Measurements from ENCODE around the gene MBLAC1. TPM values are rescaled to one million over a fixed set of nuclear protein-coding genes. Genes with fewer than 3 reads are reported as not detected.

Gene MBLAC1
- total and polyA plus RNA-seq, 2 of the 4 experiments (the other 2 are of a cell fraction): 0.72 to 1.4 TPM

Small RNAs within 50 kb of the gene (microRNA-seq; reads per million reads assigned to microRNA genes)
- gene MIR106B (ENCODE audit: insufficient read depth in 1 of 2, insufficient read length in 1 of 2, unreplicated experiment in 1 of 2): 1,820 to 9,724 reads per million in 2 experiments
- gene MIR25 (ENCODE audit: insufficient read depth in 1 of 2, insufficient read length in 1 of 2, unreplicated experiment in 1 of 2): 221 to 3,645 reads per million in 2 experiments
- not detected for gene MIR4658 (ENCODE audit: unreplicated experiment)
- gene MIR93 (ENCODE audit: insufficient read depth in 1 of 2, insufficient read length in 1 of 2, unreplicated experiment in 1 of 2): 1,754 to 40,429 reads per million in 2 experiments

Small RNAs within 50 kb of the gene (small RNA-seq; reads per million reads assigned to genes)
- 146 to 64,679 (median 19,769) reads per million in 5 experiments for gene MIR106B
- 26.3 to 31,501 (median 3,468) reads per million in 5 experiments for gene MIR25
- 401 to 57,385 (median 23,255) reads per million in 5 experiments for gene MIR93

Other genes with a start within 250 kb of the MBLAC1 start
- gene OR2AE1, start 249.9 kb upstream of the MBLAC1 start, total RNA-seq (2012; rRNA removed): 0.18 TPM in 1 of 2 replicates, not detected in the other
- 0.17 TPM in 1 of 2 replicates, not detected in the other for gene OR2AE1, start 249.9 kb upstream of the MBLAC1 start, polyA plus RNA-seq (2012; rRNA removed)
- gene TRIM4, start 207.4 kb upstream of the MBLAC1 start, total RNA-seq (2012; rRNA removed): 10.6 and 15.3 TPM in 2 replicates
- 11.5 and 13.4 TPM in 2 replicates for gene TRIM4, start 207.4 kb upstream of the MBLAC1 start, polyA plus RNA-seq (2012; rRNA removed)
- gene GJC3, start 197.3 kb upstream of the MBLAC1 start, total RNA-seq (2012; rRNA removed): not detected in 2 replicates
- not detected in 2 replicates for gene GJC3, start 197.3 kb upstream of the MBLAC1 start, polyA plus RNA-seq (2012; rRNA removed)
- gene AZGP1, start 150.9 kb upstream of the MBLAC1 start, total RNA-seq (2012; rRNA removed): not detected in 2 replicates
- gene AZGP1, start 150.9 kb upstream of the MBLAC1 start, polyA plus RNA-seq (2012; rRNA removed): not detected in 2 replicates
- 30.3 and 40.7 TPM in 2 replicates for gene ZKSCAN1, start 111.4 kb upstream of the MBLAC1 start, total RNA-seq (2012; rRNA removed)
- gene ZKSCAN1, start 111.4 kb upstream of the MBLAC1 start, polyA plus RNA-seq (2012; rRNA removed): 10.8 and 13.7 TPM in 2 replicates
- 13.1 and 13.3 TPM in 2 replicates for gene ZSCAN21, start 77.2 kb upstream of the MBLAC1 start, total RNA-seq (2012; rRNA removed)
- 10.8 and 11.5 TPM in 2 replicates for gene ZSCAN21, start 77.2 kb upstream of the MBLAC1 start, polyA plus RNA-seq (2012; rRNA removed)
- gene ZNF3, start 45.2 kb upstream of the MBLAC1 start, total RNA-seq (2012; rRNA removed): 30.8 and 33.1 TPM in 2 replicates
- 20.4 and 24.8 TPM in 2 replicates for gene ZNF3, start 45.2 kb upstream of the MBLAC1 start, polyA plus RNA-seq (2012; rRNA removed)
- gene COPS6, start 38.0 kb upstream of the MBLAC1 start, total RNA-seq (2012; rRNA removed): 158 and 185 TPM in 2 replicates
- gene COPS6, start 38.0 kb upstream of the MBLAC1 start, polyA plus RNA-seq (2012; rRNA removed): 303 and 325 TPM in 2 replicates
- gene MCM7, start 25.6 kb upstream of the MBLAC1 start, total RNA-seq (2012; rRNA removed): 130 and 137 TPM in 2 replicates
- gene MCM7, start 25.6 kb upstream of the MBLAC1 start, polyA plus RNA-seq (2012; rRNA removed): 104 and 119 TPM in 2 replicates
- 18.6 and 21.1 TPM in 2 replicates for gene AP4M1, start 25.3 kb upstream of the MBLAC1 start, total RNA-seq (2012; rRNA removed)
- 20.5 and 21.4 TPM in 2 replicates for gene AP4M1, start 25.3 kb upstream of the MBLAC1 start, polyA plus RNA-seq (2012; rRNA removed)
- gene TAF6, start 7.6 kb upstream of the MBLAC1 start, total RNA-seq (2012; rRNA removed): 11.3 and 14.4 TPM in 2 replicates
- 55.3 and 56.5 TPM in 2 replicates for gene TAF6, start 7.6 kb upstream of the MBLAC1 start, polyA plus RNA-seq (2012; rRNA removed)
- 13.3 and 20.0 TPM in 2 replicates for gene CNPY4, start 7.3 kb upstream of the MBLAC1 start, total RNA-seq (2012; rRNA removed)
- gene CNPY4, start 7.3 kb upstream of the MBLAC1 start, polyA plus RNA-seq (2012; rRNA removed): 18.1 and 21.9 TPM in 2 replicates
- 131 and 134 TPM in 2 replicates for gene LAMTOR4, start 22.0 kb downstream of the MBLAC1 start, total RNA-seq (2012; rRNA removed)
- 268 and 289 TPM in 2 replicates for gene LAMTOR4, start 22.0 kb downstream of the MBLAC1 start, polyA plus RNA-seq (2012; rRNA removed)
- 4.4 and 4.5 TPM in 2 replicates for gene TRAPPC14, start 31.8 kb downstream of the MBLAC1 start, total RNA-seq (2012; rRNA removed)
- 14.1 and 15.9 TPM in 2 replicates for gene TRAPPC14, start 31.8 kb downstream of the MBLAC1 start, polyA plus RNA-seq (2012; rRNA removed)
- gene GAL3ST4, start 41.6 kb downstream of the MBLAC1 start, total RNA-seq (2012; rRNA removed): 0.90 and 1.1 TPM in 2 replicates
- 7.3 and 8.5 TPM in 2 replicates for gene GAL3ST4, start 41.6 kb downstream of the MBLAC1 start, polyA plus RNA-seq (2012; rRNA removed)
- gene GPC2, start 50.4 kb downstream of the MBLAC1 start, total RNA-seq (2012; rRNA removed): 1.4 and 1.8 TPM in 2 replicates
- 5.7 and 6.0 TPM in 2 replicates for gene GPC2, start 50.4 kb downstream of the MBLAC1 start, polyA plus RNA-seq (2012; rRNA removed)
- 0.28 and 0.36 TPM in 2 replicates for gene STAG3, start 51.0 kb downstream of the MBLAC1 start, total RNA-seq (2012; rRNA removed)
- 0.47 and 0.65 TPM in 2 replicates for gene STAG3, start 51.0 kb downstream of the MBLAC1 start, polyA plus RNA-seq (2012; rRNA removed)
- gene PVRIG, start 93.0 kb downstream of the MBLAC1 start, total RNA-seq (2012; rRNA removed): not detected in 2 replicates
- gene PVRIG, start 93.0 kb downstream of the MBLAC1 start, polyA plus RNA-seq (2012; rRNA removed): not detected in 2 replicates
- not detected in 2 replicates for gene SPDYE3, start 180.7 kb downstream of the MBLAC1 start, total RNA-seq (2012; rRNA removed)
- not detected in 2 replicates for gene SPDYE3, start 180.7 kb downstream of the MBLAC1 start, polyA plus RNA-seq (2012; rRNA removed)
- 3.3 and 3.4 TPM in 2 replicates for gene PILRB, start 231.2 kb downstream of the MBLAC1 start, total RNA-seq (2012; rRNA removed)
- 22.1 and 22.2 TPM in 2 replicates for gene PILRB, start 231.2 kb downstream of the MBLAC1 start, polyA plus RNA-seq (2012; rRNA removed)
- gene PILRA, start 246.5 kb downstream of the MBLAC1 start, total RNA-seq (2012; rRNA removed): not detected in 2 replicates
- gene PILRA, start 246.5 kb downstream of the MBLAC1 start, polyA plus RNA-seq (2012; rRNA removed): 0.13 and 0.56 TPM in 2 replicates